ENCODE data around the gene ELP2. TPM values are rescaled to one million over a fixed set of nuclear protein-coding genes. Genes with fewer than 3 reads are reported as not detected.

ELP2 gene
- total and polyA plus RNA-seq, 2 of the 8 experiments (the other 6 are each of a cell fraction or from before 2014, with no cell fraction given) = 55.8 to 165 TPM

GRCh38 chr18:36191711-36192110 lies 62.0 kb downstream of the ELP2 start:
- no peak overlapping the region for H2AK5ac ChIP-seq (ENCODE audit: low read depth, low read length)
- CTCF ChIA-PET (ENCODE audit: partially characterized antibody) = no interaction called here
- TF ChIP-seq CTBP2 (IDR thresholded peaks at IDR 0.05; ENCODE audit: borderline replicate concordance, insufficient read depth, insufficient read length, low read length) (no peak), YY1 (IDR thresholded peaks at IDR 0.05; ENCODE audit: low read depth, low read length) (no peak), RBBP5 (IDR thresholded peaks at IDR 0.05; ENCODE audit: borderline replicate concordance, low read depth, low read length) (no peak), POLR2A (IDR thresholded peaks at IDR 0.05; ENCODE audit: control extremely low read depth in 1 of 2, low read depth in 2 of 2, low read length in 2 of 2) (no peak), CBX5 (IDR thresholded peaks at IDR 0.05; ENCODE audit: low read depth, low read length) (no peak), TEAD4 (IDR thresholded peaks at IDR 0.05; ENCODE audit: low read depth, low read length) (no peak), SP2 (IDR thresholded peaks at IDR 0.05; ENCODE audit: low read length) (no peak), TBP (IDR thresholded peaks at IDR 0.05; ENCODE audit: low read depth, low read length) (no peak), SRF (IDR thresholded peaks at IDR 0.05; ENCODE audit: low read depth, low read length) (no peak), MAFK (IDR thresholded peaks at IDR 0.05; ENCODE audit: low read depth, low read length) (no peak), PHF8 (conservative IDR thresholded peaks at IDR 0.05; ENCODE audit: low read depth, low read length) (no peak), POU5F1 (IDR thresholded peaks at IDR 0.05; ENCODE audit: low read depth, low read length) (no peak), SAP30 (IDR thresholded peaks at IDR 0.05; ENCODE audit: insufficient read depth, insufficient replicate concordance, low read length) (no peak), EP300 (IDR thresholded peaks at IDR 0.05; ENCODE audit: borderline replicate concordance in 1 of 2, low read depth in 2 of 2, low read length in 2 of 2) (no peak), ASH2L (IDR thresholded peaks at IDR 0.05; ENCODE audit: low read length) (no peak)

More at GRCh38 chr18:36191711-36192110, 62.0 kb downstream of the ELP2 start:
- Histone ChIP-seq H2BK5ac (ENCODE audit: low read depth, low read length) (no peak overlapping the region), H3K18ac (ENCODE audit: extremely low read depth, low read length) (no peak overlapping the region), H4K91ac (replicated peaks; ENCODE audit: insufficient read length, low read length) (no peak overlapping the region), H3K4me2 (ENCODE audit: insufficient read depth in 1 of 2, low read depth in 2 of 2, low read length in 2 of 2) (no peak overlapping the region), H3K36me3 (ENCODE audit: control insufficient read depth in 2 of 4, insufficient read depth in 4 of 4, low read length in 3 of 4) (no peaks in the 10 kb centered on the region), H3K4me3 (ENCODE audit: extremely low read depth in 1 of 4, insufficient read depth in 2 of 4, low read depth in 3 of 4, low read length in 4 of 4) (no peak overlapping the region), H3K4me1 (replicated peaks in 1 of 4; ENCODE audit: control insufficient read depth in 3 of 4, insufficient read depth in 4 of 4, low read length in 3 of 4) (peaks cover 3 to 7% (median 4%) of the 10 kb centered on the region in 4 experiments; a peak in 6 of 7 replicates), H3K23ac (ENCODE audit: insufficient read length) (no peak overlapping the region), H4K8ac (ENCODE audit: extremely low read depth, insufficient read depth, low read length) (no peak overlapping the region), H3K56ac (replicated peaks; ENCODE audit: insufficient read length, low read depth, low read length) (no peak overlapping the region), H2BK12ac (ENCODE audit: low read depth, low read length) (no peak overlapping the region), H3K79me1 (ENCODE audit: low read depth, low read length) (peaks cover 3% of the 10 kb centered on the region; the same call in 1 of the 2 replicates), H3K14ac (ENCODE audit: insufficient read length) (no peak overlapping the region), H3K79me2 (ENCODE audit: control insufficient read depth in 1 of 2, insufficient read depth in 2 of 2, low read length in 2 of 2) (peaks cover 0 to 13% of the 10 kb centered on the region in 2 experiments; a peak in 1 of 4 replicates), H3K9ac (replicated peaks in 1 of 4; ENCODE audit: extremely low read depth in 1 of 4, low read depth in 3 of 4, low read length in 3 of 4) (no peak overlapping the region), H2BK20ac (ENCODE audit: low read length) (no peak overlapping the region), H2BK120ac (replicated peaks; ENCODE audit: low read depth, low read length) (no peak overlapping the region), H4K20me1 (replicated peaks in 1 of 2; ENCODE audit: control insufficient read depth in 1 of 2, insufficient read depth in 2 of 2, low read length in 2 of 2) (peaks cover 0 to 2% of the 10 kb centered on the region in 2 experiments), H3K27me3 (replicated peaks in 1 of 4; ENCODE audit: control insufficient read depth in 3 of 4, extremely low read depth in 1 of 4, insufficient read depth in 3 of 4, low read length in 3 of 4) (peaks cover 0 to 24% (median 16%) of the 10 kb centered on the region in 4 experiments; a peak in 5 of 7 replicates), H3K23me2 (ENCODE audit: low read depth, low read length) (peaks cover 11% of the 10 kb centered on the region; the same call in 1 of the 2 replicates), H3K27ac (ENCODE audit: low read depth, low read length) (no peak overlapping the region), H3K9me3 (ENCODE audit: insufficient read depth in 2 of 2, low read depth in 1 of 2, low read length in 1 of 2) (no peaks in the 10 kb centered on the region), H2BK15ac (ENCODE audit: low read length) (no peak overlapping the region), H4K5ac (ENCODE audit: insufficient read length, low read depth, low read length) (no peak overlapping the region), H3K4ac (replicated peaks; ENCODE audit: insufficient read length, low read depth, low read length) (no peak overlapping the region), H2AFZ (ENCODE audit: low read length) (no peak overlapping the region)
- POLR2A ChIA-PET (ENCODE audit: partially characterized antibody) = interaction anchor here (1.0 to 1.2 kb wide), 2 partner anchors 8 to 11 kb away, joined by 3 to 4 read pairs; no protein-coding TSS in a partner anchor
- DNase-seq (ENCODE audit: low read depth in 1 of 2, low spot score in 2 of 2) (no peak), FAIRE-seq (no peak)
- 86% methylated on average over 1 of the region's 1 CpG; no CpG with 5 or more reads in 1 of the 2 experiments for WGBS, 2 experiments (ENCODE audit: extremely low coverage in 1 of 2, insufficient coverage in 1 of 2, insufficient read length in 1 of 2, insufficient replicate concordance in 2 of 2, low coverage in 1 of 2, low lambda C conversion rate in 2 of 2, missing lambda C conversion rate in 1 of 2)
